ENCODE data around the gene GABRP.
"Not testable (repeated sequence)": the region's sequence is repeated elsewhere in the genome, so short reads cannot be mapped to it uniquely, and the experiment has no call there.

GABRP gene

DNA sequence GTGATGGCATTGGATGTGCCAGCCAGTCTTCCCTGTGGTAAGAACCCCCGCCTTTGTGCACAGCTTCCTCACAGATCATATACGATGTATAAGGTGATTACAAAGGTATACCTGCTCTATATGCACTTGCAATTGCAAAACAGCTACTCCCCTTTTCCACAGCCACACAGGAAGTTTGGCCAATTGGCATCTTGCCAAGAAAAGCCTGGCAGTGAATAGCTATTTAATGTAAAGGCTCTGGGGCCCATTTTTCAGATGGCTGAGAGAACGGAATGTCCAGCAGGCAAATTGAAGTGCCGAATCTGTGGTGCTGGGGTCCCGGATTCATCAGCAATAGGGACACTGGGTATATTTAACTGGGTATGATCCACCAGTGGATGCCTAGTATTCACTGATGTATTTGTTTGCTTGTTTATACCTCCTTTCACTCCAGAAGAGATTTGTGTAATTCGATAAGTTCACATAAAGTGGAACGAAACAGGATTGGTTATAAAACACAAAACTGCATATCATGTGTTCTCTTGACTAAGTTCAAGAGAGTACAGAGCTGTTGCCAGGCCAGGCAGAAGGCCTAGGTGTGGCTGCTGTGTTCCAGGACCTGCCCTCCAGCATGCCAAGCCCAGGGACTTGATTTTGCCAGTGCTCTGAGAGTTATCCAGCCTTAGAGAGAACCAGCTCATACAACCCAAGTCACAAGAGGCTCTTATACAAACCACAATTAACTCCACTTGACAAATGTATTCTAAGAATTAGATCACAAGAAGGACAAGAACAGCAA, 27.7 kb upstream of the GABRP start:
- no peak for DNase-seq

GRCh38 chr5:170756691-170757090, 26.8 kb upstream of the GABRP start:
- no peak for DNase-seq

GRCh38 chr5:170757182-170757601, 26.3 kb upstream of the GABRP start:
- no peak for DNase-seq

DNA sequence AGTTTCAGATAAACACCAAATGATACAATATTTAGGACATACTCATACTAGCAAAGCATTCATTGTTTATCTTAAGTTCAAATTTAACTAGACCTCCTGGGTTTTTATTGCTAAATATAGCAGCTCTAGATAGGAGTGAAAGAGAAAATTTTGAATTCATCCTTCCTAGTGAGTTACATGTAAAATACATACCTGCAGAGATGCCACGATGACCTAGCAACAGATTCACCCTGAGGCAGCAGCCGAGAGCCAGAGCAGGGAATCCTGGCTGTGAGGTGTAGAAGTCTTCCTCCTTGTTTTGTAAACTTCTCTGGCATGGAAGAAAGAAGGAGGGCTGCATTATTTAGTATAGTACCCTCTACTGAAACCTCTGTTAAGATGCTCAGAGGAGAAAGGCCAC, 25.9 kb upstream of the GABRP start:
- DNase-seq = no peak

GRCh38 chr5:170758481-170758880, 25.0 kb upstream of the GABRP start:
- no peak for DNase-seq

DNA sequence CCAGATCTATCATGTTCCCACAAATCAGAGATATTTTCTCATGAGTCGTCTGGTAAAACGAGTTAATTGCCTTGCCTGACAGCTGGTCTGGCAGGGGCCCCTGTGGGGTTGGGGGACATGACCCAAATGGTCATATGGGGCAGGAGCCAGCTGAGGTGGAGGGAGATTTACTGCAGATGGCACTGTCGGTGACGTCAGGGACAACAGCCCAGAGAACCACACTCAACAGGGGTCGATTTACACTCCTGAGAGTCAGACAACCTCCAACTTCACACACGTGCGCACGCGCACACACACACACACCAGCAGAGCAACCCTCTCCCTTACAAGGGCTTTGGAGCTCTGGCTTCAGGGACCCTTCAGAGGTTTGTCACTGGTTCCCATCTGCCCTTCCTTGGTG, 23.4 kb upstream of the GABRP start:
- peak; percentile 35 for DNase-seq

GRCh38 chr5:170761048-170761707, 22.3 kb upstream of the GABRP start:
- no peak for DNase-seq

GRCh38 chr5:170761708-170762066, 21.8 kb upstream of the GABRP start:
- no peak for DNase-seq

GRCh38 chr5:170762298-170762697, 21.2 kb upstream of the GABRP start:
- DNase-seq = not testable (repeated sequence)

- DNase-seq = not testable (repeated sequence)
Observed at GRCh38 chr5:170765868-170766267, 17.7 kb upstream of the GABRP start.

GRCh38 chr5:170769246-170769645, 14.3 kb upstream of the GABRP start:
- peak; percentile 95 for DNase-seq

- DNase-seq = no peak
Observed at GRCh38 chr5:170769898-170770416, 13.6 kb upstream of the GABRP start.

GRCh38 chr5:170771496-170771895, 12.0 kb upstream of the GABRP start:
- DNase-seq = no peak

- no peak for DNase-seq
Observed at GRCh38 chr5:170773024-170773985, 10.2 kb upstream of the GABRP start.

GRCh38 chr5:170774831-170775230, 8.7 kb upstream of the GABRP start:
- DNase-seq = no peak

GRCh38 chr5:170781946-170782345, 1.6 kb upstream of the GABRP start:
- DNase-seq = no peak

DNA sequence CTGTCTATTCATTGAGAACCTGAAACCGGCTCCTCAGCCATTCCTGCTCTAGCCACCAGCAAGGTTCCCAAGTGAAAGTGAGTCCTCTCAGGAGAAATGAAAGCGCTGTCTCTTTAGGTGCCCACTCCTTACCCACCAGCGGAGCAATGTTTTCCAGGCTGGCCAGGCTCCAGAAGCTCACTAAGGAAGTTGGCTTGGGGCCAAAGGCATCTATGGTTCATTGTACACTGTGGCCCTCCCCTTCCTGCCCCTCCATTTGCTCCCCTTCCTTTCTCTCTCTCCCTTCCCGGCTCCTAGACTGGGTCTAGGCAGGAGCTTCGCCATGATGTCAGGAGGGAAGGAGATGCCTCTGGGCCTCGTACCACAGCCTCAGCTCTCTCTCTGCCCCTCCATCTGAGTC, 1.1 kb upstream of the GABRP start:
- DNase-seq = peak; percentile 28

DNA sequence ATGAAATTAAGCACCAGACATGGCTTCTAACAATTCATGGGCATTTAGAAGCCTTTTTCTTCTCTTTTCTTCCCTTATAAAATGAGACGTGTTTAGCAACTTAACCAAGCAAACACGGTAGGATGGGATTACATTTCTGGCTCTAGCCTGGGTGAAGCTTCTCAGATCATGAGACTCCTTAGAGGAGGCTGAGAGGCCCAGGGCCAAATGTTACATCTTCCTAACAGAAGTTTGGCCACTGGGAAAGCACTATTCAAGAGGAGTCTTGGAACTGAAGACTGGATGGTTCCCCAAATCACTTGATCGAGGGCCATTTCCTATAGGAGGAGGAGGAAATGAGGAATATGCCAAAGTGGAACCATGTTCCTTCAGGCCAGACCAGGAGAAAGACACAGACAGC, 1.9 kb downstream of the GABRP start:
- no peak for DNase-seq

- DNase-seq = no peak
Observed at GRCh38 chr5:170787216-170787615, 3.7 kb downstream of the GABRP start.

DNA sequence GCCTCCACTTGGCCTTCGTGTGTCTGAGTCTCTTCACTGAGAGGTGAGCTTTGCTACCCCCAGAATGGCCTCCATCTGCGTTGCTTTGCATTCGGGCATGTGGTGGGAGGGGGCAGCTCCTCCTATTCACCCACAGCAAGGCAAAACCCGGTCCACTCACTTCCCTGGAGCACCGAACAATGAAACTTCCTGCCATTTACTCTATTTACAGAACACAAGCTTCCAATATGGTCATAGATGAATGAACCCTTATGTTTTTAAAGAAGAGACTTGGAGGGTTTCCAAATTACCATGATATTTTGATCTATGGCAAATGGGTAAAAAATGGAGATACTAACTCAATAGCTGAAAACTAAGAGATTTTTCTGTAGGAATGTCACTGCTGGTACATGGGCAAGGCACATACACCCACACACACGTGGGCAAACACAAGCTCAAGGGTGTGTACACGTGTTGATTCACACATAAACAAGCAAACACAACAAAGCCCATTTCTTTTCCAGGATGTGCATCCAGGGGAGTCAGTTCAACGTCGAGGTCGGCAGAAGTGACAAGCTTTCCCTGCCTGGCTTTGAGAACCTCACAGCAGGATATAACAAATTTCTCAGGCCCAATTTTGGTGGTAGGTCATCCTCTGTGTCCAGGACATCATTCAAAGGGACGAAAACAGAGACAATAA, 5.2 kb downstream of the GABRP start:
- peak; percentile 51 for DNase-seq

DNA sequence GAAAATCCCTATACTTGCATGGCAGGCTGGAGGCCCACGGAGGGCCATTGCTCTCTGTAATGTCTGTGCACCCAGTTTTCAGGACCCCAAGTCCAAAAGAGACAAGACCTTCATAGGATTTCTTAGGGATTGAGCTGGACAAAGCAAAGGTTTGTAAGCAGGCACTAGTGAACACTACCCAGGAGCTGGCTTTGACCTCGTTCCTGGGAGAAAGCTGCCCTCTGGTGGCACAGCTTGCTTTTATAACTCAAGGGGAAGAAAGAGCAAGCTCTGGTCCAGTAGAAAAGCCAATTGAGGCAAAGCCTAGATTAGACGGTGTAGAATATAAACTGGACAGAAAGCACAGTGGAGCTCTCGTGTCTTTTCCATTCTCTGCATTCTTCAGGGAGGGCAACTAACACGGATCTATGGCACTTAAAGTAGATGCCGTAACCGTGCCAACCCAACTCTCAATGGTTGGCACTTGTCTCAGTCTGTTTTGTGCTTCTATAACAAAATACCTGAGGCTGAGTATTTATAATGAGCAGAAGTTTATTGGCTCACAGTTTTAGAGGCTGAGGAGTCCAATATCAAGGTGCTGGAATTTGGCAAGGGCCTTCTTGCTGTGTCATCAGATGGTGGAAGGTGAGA, 7.9 kb downstream of the GABRP start:
- DNase-seq = peak; percentile 57

DNA sequence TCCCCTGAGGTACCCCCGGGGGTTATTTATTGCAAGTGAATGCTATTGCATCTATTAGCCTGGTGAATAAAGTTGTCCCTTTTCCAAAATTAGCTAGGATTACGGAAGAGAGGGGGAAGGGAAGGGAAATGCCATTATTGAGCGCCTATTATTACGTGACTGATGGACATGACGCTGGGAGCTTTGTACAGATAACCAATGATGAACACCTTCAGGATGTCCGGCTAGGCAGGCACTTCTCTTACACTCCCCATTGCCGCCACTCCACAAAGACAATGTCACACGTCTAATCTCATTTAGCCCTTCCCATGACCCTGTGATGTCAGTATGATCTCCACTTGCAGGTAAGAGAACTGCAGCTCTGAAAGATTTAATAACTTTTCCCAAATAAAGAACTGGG, 9.4 kb downstream of the GABRP start:
- no peak for DNase-seq

Data from NCI-H1694 treated with DMSO at 0.1 percent for 48 hours (cell line).